Naive thymus-derived CD4-positive, alpha-beta T cell (primary cell): Measurements from ENCODE around the gene DHX58. TPM values are rescaled to one million over a fixed set of nuclear protein-coding genes. Genes with fewer than 3 reads are reported as not detected.

Source experiments
- ATAC-seq: fragments of 150-1000 bp; cut with Tn5 transposase; 2 replicates; pipeline ENCODE4 v1.10.0; 2021; ENCODE audit warnings: mild to moderate bottlenecking, moderate library complexity
- CTCF ChIA-PET: fragments of 350-600 bp; sonication (Branson Sonifier 250); formaldehyde crosslinking; loops from one replicate; lab custom pipeline; 2021; ENCODE audit warnings: antibody characterized with exemption; lab: Charles Lee
- POLR2A ChIA-PET: fragments of 350-600 bp; sonication (Branson Sonifier 250); formaldehyde crosslinking; loops from one replicate; lab custom pipeline; 2021; ENCODE audit warnings: antibody characterized with exemption, inconsistent platforms; lab: Charles Lee
- DNase-seq, 9 donors: peaks; one replicate each; pipeline versions ENCODE4 v3.0.0 to v3.0.0-alpha.2; 2020 to 2022; ENCODE audit warnings: mixed read lengths in 1 of 9
- H3K27ac ChIP-seq: one replicate; pipeline ENCODE4 v1.7.0; 2013; ENCODE audit warnings: mild to moderate bottlenecking, low read depth, low read length, moderate library complexity
- H3K27me3 ChIP-seq, 2 donors: one replicate each; pipeline ENCODE4 v1.7.0; 2013; ENCODE audit warnings: low read length in 2 of 2, mild to moderate bottlenecking in 2 of 2, moderate library complexity in 2 of 2; ENCODE audit not compliant: control insufficient read depth in 2 of 2, insufficient read depth in 2 of 2
- H3K36me3 ChIP-seq, 3 experiments: 1 replicate in 2 of 3; 2 replicates in 1 of 3; pipeline ENCODE4 v1.7.0; 2013; ENCODE audit warnings: low read length in 3 of 3, mild to moderate bottlenecking in 3 of 3, moderate library complexity in 1 of 3; ENCODE audit not compliant: insufficient read depth in 3 of 3, control insufficient read depth in 2 of 3
- H3K4me1 ChIP-seq, 2 donors: one replicate each; pipeline ENCODE4 v1.7.0; 2013; ENCODE audit warnings: low read length in 2 of 2, mild to moderate bottlenecking in 2 of 2, moderate library complexity in 1 of 2; ENCODE audit not compliant: control insufficient read depth in 2 of 2, insufficient read depth in 2 of 2
- H3K4me3 ChIP-seq: 2 replicates; pipeline ENCODE4 v1.7.0; 2013; ENCODE audit warnings: mild to moderate bottlenecking, low read length
- H3K9me3 ChIP-seq, 3 experiments: 1 replicate in 2 of 3; 2 replicates in 1 of 3; pipeline ENCODE4 v1.7.0; 2013; ENCODE audit warnings: low read length in 3 of 3; ENCODE audit not compliant: control insufficient read depth in 2 of 3
- H3K27ac Mint-ChIP-seq, 9 donors: one replicate each; pipeline ENCODE4 v1.8.0; 2020 to 2022; ENCODE audit warnings: mixed read lengths in 9 of 9, mild to moderate bottlenecking in 8 of 9, moderate library complexity in 5 of 9, inconsistent platforms in 2 of 9
- H3K27me3 Mint-ChIP-seq, 5 donors: one replicate each; pipeline ENCODE4 v1.8.0; 2021 to 2022; ENCODE audit warnings: mixed read lengths in 5 of 5, mild to moderate bottlenecking in 1 of 5
- H3K36me3 Mint-ChIP-seq, 5 donors: one replicate each; pipeline ENCODE4 v1.8.0; 2020 to 2022; ENCODE audit warnings: mixed read lengths in 5 of 5, mild to moderate bottlenecking in 3 of 5, inconsistent platforms in 1 of 5
- H3K4me1 Mint-ChIP-seq, 7 donors: one replicate each; pipeline ENCODE4 v1.8.0; 2020 to 2022; ENCODE audit warnings: mixed read lengths in 7 of 7, mild to moderate bottlenecking in 3 of 7, inconsistent platforms in 1 of 7
- H3K4me3 Mint-ChIP-seq, 10 donors: one replicate each; pipeline ENCODE4 v1.8.0; 2020 to 2022; ENCODE audit warnings: mild to moderate bottlenecking in 10 of 10, mixed read lengths in 10 of 10, moderate library complexity in 6 of 10, inconsistent platforms in 2 of 10
- H3K9me3 Mint-ChIP-seq, 11 donors: one replicate each; pipeline ENCODE4 v1.8.0; 2020 to 2022; ENCODE audit warnings: mixed read lengths in 11 of 11, mild to moderate bottlenecking in 4 of 11, inconsistent platforms in 1 of 11, moderate library complexity in 1 of 11
- intact Hi-C, 2 donors: fragments of 100-400 bp; cut with micrococcal nuclease; formaldehyde crosslinking; loops; one replicate each; pipeline ENCODE4 v1.15.1; 2023
- polyA plus RNA-seq, 2 donors: library from polyadenylated mRNA; unstranded; fragments of 300-500 nt; fragmentation: Illumina TruSeq; gene quantifications; one replicate each; pipeline ENCODE4 v1.2.3, GENCODE V29; 2021
- total RNA-seq, 6 experiments: library from RNA in 5 of 6; stranded (reverse) in 5 of 6; gene quantifications; 1 replicate in 5 of 6; 2 replicates in 1 of 6; pipeline ENCODE4 v1.2.3 and lab custom pipeline; 2021 to 2026

Gene DHX58
- total and polyA plus RNA-seq, 7 experiments from 2014 or later: 10.1 to 80.5 (median 47.1) TPM

GRCh38 chr17:42071810-42072209 lies 40.7 kb downstream of the DHX58 start:
- no peak overlapping the region for H3K27ac Mint-ChIP-seq

GRCh38 chr17:42068979-42069378 lies 43.5 kb downstream of the DHX58 start:
- no peak overlapping the region for H3K4me3 Mint-ChIP-seq

More at GRCh38 chr17:42071810-42072209, 40.7 kb downstream of the DHX58 start:
- Mint-ChIP-seq H3K4me3 (peak overlapping the region; percentile 38 to 78 (median 54)), H3K9me3 (no peaks in the 10 kb centered on the region), H3K4me1 (peaks cover 0 to 7% (median 5%) of the 10 kb centered on the region in 7 donors), H3K36me3 (no peaks in the 10 kb centered on the region), H3K27me3 (peaks cover 22 to 37% (median 31%) of the 10 kb centered on the region in 5 donors)
- CTCF ChIA-PET: interaction anchor here (0.7 kb wide), 1 partner anchor 41 kb away, joined by 3 read pairs; the partner anchor contains the start of gene DHX58
- no peak overlapping the region for H3K27ac ChIP-seq
- no peaks in the 10 kb centered on the region for H3K9me3 ChIP-seq
- POLR2A ChIA-PET: interaction anchor here (1.5 to 1.7 kb wide), 2 partner anchors 40 to 49 kb away, joined by 4 to 10 read pairs; partner anchors contain the start of gene DHX58
- DNase-seq (no peak), ATAC-seq (no peak)
- H3K4me3 ChIP-seq: peak overlapping the region; percentile 30
- H3K36me3 ChIP-seq: no peaks in the 10 kb centered on the region
- peaks cover 0 to 7% of the 10 kb centered on the region in 2 donors for H3K27me3 ChIP-seq
- intact Hi-C loops: no loop called here
- peaks cover 7 to 9% of the 10 kb centered on the region in 2 donors for H3K4me1 ChIP-seq

GRCh38 chr17:42067371-42068091 lies 45.0 kb downstream of the DHX58 start:
- Histone ChIP-seq H3K27me3 (peaks cover 0 to 2% of the 10 kb centered on the region in 2 donors), H3K27ac (no peak overlapping the region), H3K4me1 (peaks cover 7 to 30% of the 10 kb centered on the region in 2 donors), H3K4me3 (no peak overlapping the region), H3K9me3 (no peaks in the 10 kb centered on the region), H3K36me3 (no peaks in the 10 kb centered on the region)
- intact Hi-C loops: loop anchor here (1.0 to 5.0 kb wide), 7 partner anchors 34 to 340 kb away; partner anchors contain the start of genes DHX58 (in 1 of the 2) and KCNH4 (in 1 of the 2)
- ChIA-PET CTCF (interaction anchor here (0.7 to 4.1 kb wide), 11 partner anchors 9 to 57 kb away, joined by 3 to 21 read pairs (median 4); partner anchors contain the start of genes DHX58 and KAT2A), POLR2A (interaction anchor here (0.9 to 1.6 kb wide), 3 partner anchors 45 to 53 kb away, joined by 3 to 7 read pairs (median 5); partner anchors contain the start of genes DHX58 and KAT2A)
- Mint-ChIP-seq H3K4me1 (peaks cover 9 to 30% (median 23%) of the 10 kb centered on the region in 7 donors), H3K36me3 (no peaks in the 10 kb centered on the region), H3K27me3 (peaks cover 4 to 21% (median 11%) of the 10 kb centered on the region in 5 donors), H3K4me3 (no peak overlapping the region), H3K9me3 (peaks cover 0 to 1% (median 0%) of the 10 kb centered on the region in 11 donors), H3K27ac (peak overlapping the region in 1 of 9 donors; percentile 36)
- ATAC-seq (peak; percentile 63), DNase-seq (peak; percentile 31 to 72 (median 58))

More at GRCh38 chr17:42068979-42069378, 43.5 kb downstream of the DHX58 start:
- Histone ChIP-seq H3K36me3 (no peaks in the 10 kb centered on the region), H3K27ac (no peak overlapping the region), H3K27me3 (peaks cover 0 to 7% of the 10 kb centered on the region in 2 donors), H3K9me3 (no peaks in the 10 kb centered on the region), H3K4me3 (no peak overlapping the region), H3K4me1 (peaks cover 7 to 22% of the 10 kb centered on the region in 2 donors)
- H3K36me3 Mint-ChIP-seq: no peaks in the 10 kb centered on the region
- DNase-seq (no peak), ATAC-seq (no peak)
- ChIA-PET CTCF (interaction anchor here (1.2 to 2.9 kb wide), 5 partner anchors 8 to 49 kb away, joined by 3 to 19 read pairs (median 6); partner anchors contain the start of gene DHX58), POLR2A (no interaction called here)
- H3K4me1 Mint-ChIP-seq: peaks cover 4 to 18% (median 16%) of the 10 kb centered on the region in 7 donors
- intact Hi-C loops: loop anchor here (5.0 kb wide), 2 partner anchors 33 to 338 kb away; no protein-coding TSS in a partner anchor
- H3K27ac Mint-ChIP-seq: no peak overlapping the region
- peaks cover 17 to 32% (median 23%) of the 10 kb centered on the region in 5 donors for H3K27me3 Mint-ChIP-seq
- peaks cover 0 to under 1% (median 0%) of the 10 kb centered on the region in 11 donors for H3K9me3 Mint-ChIP-seq

- ATAC-seq (peak; percentile 45), DNase-seq (peak in 6 of 9 donors; percentile 14 to 53 (median 25))
- H3K4me3 ChIP-seq: no peak overlapping the region
- H3K27me3 ChIP-seq: no peaks in the 10 kb centered on the region
- CTCF ChIA-PET: interaction anchor here (0.6 to 4.1 kb wide), 21 partner anchors 9 to 667 kb away, joined by 3 to 21 read pairs (median 5); partner anchors contain the start of genes DHX58, DNAJC7, KAT2A and NKIRAS2
- Mint-ChIP-seq H3K27ac (peak overlapping the region in 6 of 9 donors; percentile 52 to 87 (median 80)), H3K9me3 (peaks cover 0 to 1% (median 0%) of the 10 kb centered on the region in 11 donors), H3K4me1 (peaks cover 11 to 24% (median 20%) of the 10 kb centered on the region in 7 donors), H3K4me3 (peak overlapping the region in 5 of 10 donors; percentile 29 to 82 (median 36)), H3K27me3 (peaks cover 0 to 9% (median 0%) of the 10 kb centered on the region in 5 donors), H3K36me3 (no peaks in the 10 kb centered on the region)
- H3K36me3 ChIP-seq: no peaks in the 10 kb centered on the region
- no peaks in the 10 kb centered on the region for H3K9me3 ChIP-seq
- intact Hi-C loops: loop anchor here (1.0 to 5.0 kb wide), 3 partner anchors 37 to 342 kb away; no protein-coding TSS in a partner anchor
- POLR2A ChIA-PET: interaction anchor here (1.1 to 1.2 kb wide), 2 partner anchors 49 to 100 kb away, joined by 3 read pairs; no protein-coding TSS in a partner anchor
- no peak overlapping the region for H3K27ac ChIP-seq
- H3K4me1 ChIP-seq: peaks cover 0 to 21% of the 10 kb centered on the region in 2 donors
Observed at GRCh38 chr17:42065201-42065600, 47.3 kb downstream of the DHX58 start.

GRCh38 chr17:42062681-42063080 lies 49.8 kb downstream of the DHX58 start:
- H3K27ac ChIP-seq: no peak overlapping the region
- H3K27me3 ChIP-seq: no peaks in the 10 kb centered on the region
- no peaks in the 10 kb centered on the region for H3K9me3 ChIP-seq
- Mint-ChIP-seq H3K27ac (peak overlapping the region in 4 of 9 donors; percentile 46 to 77 (median 68)), H3K36me3 (no peaks in the 10 kb centered on the region), H3K9me3 (peaks cover 0 to 1% (median 0%) of the 10 kb centered on the region in 11 donors), H3K27me3 (peaks cover 0 to 8% (median 0%) of the 10 kb centered on the region in 5 donors), H3K4me1 (peaks cover 13 to 24% (median 20%) of the 10 kb centered on the region in 7 donors), H3K4me3 (peak overlapping the region in 3 of 10 donors; percentile 18 to 88 (median 29))
- ChIA-PET CTCF (no interaction called here), POLR2A (no interaction called here)
- H3K36me3 ChIP-seq: no peaks in the 10 kb centered on the region
- intact Hi-C loops: loop anchor here in 1 of 2 donors (1.0 kb wide), 1 partner anchor 37 kb away; no protein-coding TSS in a partner anchor
- DNase-seq (no peak), ATAC-seq (no peak)
- no peak overlapping the region for H3K4me3 ChIP-seq
- H3K4me1 ChIP-seq: peaks cover 0 to 21% of the 10 kb centered on the region in 2 donors
